NK-92 (cell line): Measurements from ENCODE around the gene PDE5A.

Experiments used
- DNase-seq: peaks from one replicate; lab custom pipeline; 2025; ENCODE audit not compliant: unreplicated experiment; lab: John Stamatoyannopoulos, UW

Gene PDE5A

GRCh38 chr4:119525005-119525749 is 103.4 kb downstream of the PDE5A start:
- DNase-seq, result no peak

GRCh38 chr4:119523399-119523798 is 105.2 kb downstream of the PDE5A start:
- DNase-seq, result no peak

- no peak for DNase-seq
These were observed 107.3 kb downstream of the PDE5A start for GRCh38 chr4:119521268-119521667.

- no peak for DNase-seq
These were observed 109.6 kb downstream of the PDE5A start for GRCh38 chr4:119518915-119519410.

GRCh38 chr4:119518230-119518892 is 110.2 kb downstream of the PDE5A start:
- no peak for DNase-seq

GRCh38 chr4:119517361-119518229 is 111.0 kb downstream of the PDE5A start:
- DNase-seq, result no peak

- DNase-seq, result no peak
These were observed 116.2 kb downstream of the PDE5A start for GRCh38 chr4:119512398-119512797.

- DNase-seq, result no peak
These were observed 118.0 kb downstream of the PDE5A start for GRCh38 chr4:119510395-119511149.

GRCh38 chr4:119508281-119508680 is 120.3 kb downstream of the PDE5A start:
- no peak for DNase-seq

- DNase-seq, result no peak
These were observed 121.8 kb downstream of the PDE5A start for GRCh38 chr4:119506806-119507205.

GRCh38 chr4:119504616-119505015 is 124.0 kb downstream of the PDE5A start:
- no peak for DNase-seq

GRCh38 chr4:119501740-119502139 is 126.9 kb downstream of the PDE5A start:
- DNase-seq, result no peak

GRCh38 chr4:119498527-119498926 is 130.1 kb downstream of the PDE5A start:
- DNase-seq, result no peak

GRCh38 chr4:119493886-119494285 is 134.7 kb downstream of the PDE5A start:
- no peak for DNase-seq

GRCh38 chr4:119493419-119493818 is 135.2 kb downstream of the PDE5A start:
- no peak for DNase-seq

- no peak for DNase-seq
These were observed 138.3 kb downstream of the PDE5A start for GRCh38 chr4:119490335-119490734.

GRCh38 chr4:119489305-119489704 is 139.3 kb downstream of the PDE5A start:
- no peak for DNase-seq

- DNase-seq, result no peak
These were observed 148.3 kb downstream of the PDE5A start for GRCh38 chr4:119480331-119480730.

- no peak for DNase-seq
These were observed 148.8 kb downstream of the PDE5A start for GRCh38 chr4:119479835-119480234.

- no peak for DNase-seq
These were observed 149.3 kb downstream of the PDE5A start for GRCh38 chr4:119479180-119479808.
